ENCODE results near the gene TRIM33. TPM values are rescaled to one million over a fixed set of nuclear protein-coding genes. Genes with fewer than 3 reads are reported as not detected.

The TRIM33 gene
- total RNA-seq: 10 to 100 TPM; 39.3 to 42.8 TPM
- 10 to 100 TPM in 1 of 2 donors, 1 to 10 TPM in 1; 5.6 to 21.6 TPM for polyA plus RNA-seq
- long read RNA-seq, donor 1, full-length matches to known transcripts: 3 of 34 reads
- long read RNA-seq, donor 1, partial matches to known transcripts: 18 of 34 reads
- long read RNA-seq, donor 1, other reads (novel, unspliced or antisense): 13 of 34 reads
- long read RNA-seq, donor 2, full-length matches to known transcripts: 6 of 26 reads
- long read RNA-seq, donor 2, partial matches to known transcripts: 8 of 26 reads
- long read RNA-seq, donor 2, other reads (novel, unspliced or antisense): 12 of 26 reads

DNA sequence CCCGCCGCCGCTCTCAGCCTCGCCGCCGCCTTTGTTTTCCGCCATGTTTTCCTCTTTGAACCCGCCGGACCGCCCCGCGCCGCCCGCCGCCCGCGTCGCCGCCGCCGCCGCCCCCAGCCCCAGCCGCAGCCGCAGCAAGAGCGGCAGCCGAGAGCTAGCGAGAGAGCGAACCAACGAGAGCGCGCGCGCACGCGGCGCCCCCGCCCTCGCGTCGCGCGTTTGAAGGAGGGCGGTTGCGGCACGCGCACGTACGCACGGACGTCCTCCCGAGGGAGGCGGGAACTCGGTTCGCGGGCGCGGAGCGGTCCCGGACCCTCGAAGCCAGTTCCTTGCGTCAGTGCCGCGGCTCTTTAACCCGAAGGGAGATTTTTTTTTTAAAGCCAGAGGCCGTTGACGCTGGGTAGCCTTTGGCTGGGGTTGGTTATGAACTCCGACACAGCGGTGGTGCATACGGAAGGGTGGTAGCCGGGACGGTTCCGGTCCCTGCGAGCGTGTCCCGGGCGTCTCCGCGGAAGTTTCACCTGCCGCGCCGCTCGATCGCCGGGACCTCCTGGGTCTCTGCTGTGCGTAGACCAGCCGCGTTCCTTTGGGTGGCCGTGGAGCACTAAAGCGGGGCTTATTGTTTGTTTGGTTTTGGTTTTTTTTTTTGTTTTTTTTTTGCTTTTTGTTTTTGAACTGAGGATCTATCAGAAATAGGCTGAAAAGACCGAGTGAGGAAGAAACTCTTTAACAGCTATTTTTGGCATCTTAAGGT is at the start of gene TRIM33:
TSS of gene TRIM33 (minus strand) at position 172 of the 754 bp plus-strand sequence. CDS start at position 45, 127 bp downstream.
- no peaks in the 10 kb centered on the region for H3K4me1 ChIP-seq (ENCODE audit: control insufficient read depth in 1 of 2, insufficient read depth in 2 of 2, low read length in 2 of 2)
- H3K4me3 ChIP-seq (ENCODE audit: low read length in 2 of 2): peak within 1 kb of the TSS; percentile 55 to 83
- peak within 1 kb of the TSS; percentile 78 to 89 for H3K27ac ChIP-seq (ENCODE audit: low read depth in 1 of 2, low read length in 2 of 2)
- DNase-seq (peak; percentile 94 to 97), ATAC-seq (ENCODE audit: low FRiP score) (peak; percentile 97)
- no peaks in the 10 kb centered on the region for H3K27me3 ChIP-seq (ENCODE audit: control insufficient read depth in 1 of 2, insufficient read depth in 2 of 2, low read length in 1 of 2)
- WGBS, 2 donors: 0% methylated on average over 59 to 90 of the region's 90 CpGs
- H3K36me3 ChIP-seq (ENCODE audit: control insufficient read depth in 1 of 2, insufficient read depth in 2 of 2, low read length in 1 of 2): no peaks in the 10 kb centered on the region
- H3K9me3 ChIP-seq (ENCODE audit: control insufficient read depth, low read length): no peaks in the 10 kb centered on the region
- intact Hi-C loops (cut with DNase I): loop anchor here (2.0 to 10.0 kb wide), 4 partner anchors 66 to 164 kb away; partner anchors contain the start of gene BCAS2 (in 2 of the 2)

DNA sequence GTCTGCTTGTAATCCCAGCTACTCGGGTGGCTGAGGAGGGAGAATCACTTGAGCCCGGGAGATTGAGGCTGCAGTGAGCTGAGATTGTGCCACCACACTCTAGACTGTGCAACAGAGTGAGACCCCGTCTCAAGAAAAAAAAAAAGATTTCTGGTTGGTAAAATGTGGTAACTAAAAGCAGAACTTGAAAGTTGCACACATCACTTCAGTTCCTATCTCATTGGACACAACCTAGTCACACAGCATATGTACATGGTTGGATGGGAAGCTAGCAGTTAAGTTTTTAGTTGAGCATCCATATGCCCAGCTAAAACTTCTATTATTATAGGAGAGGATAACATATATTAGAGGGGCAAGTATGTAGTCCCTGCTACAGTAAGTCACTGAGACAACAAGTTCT is 48.4 kb upstream of the TRIM33 start:
- DNase-seq (no peak), ATAC-seq (ENCODE audit: low FRiP score) (no peak)
- intact Hi-C loops (cut with DNase I): no loop called here
- Histone ChIP-seq H3K27me3 (ENCODE audit: control insufficient read depth in 1 of 2, insufficient read depth in 2 of 2, low read length in 1 of 2) (no peaks in the 10 kb centered on the region), H3K9me3 (ENCODE audit: control insufficient read depth, low read length) (no peaks in the 10 kb centered on the region), H3K27ac (ENCODE audit: low read depth in 1 of 2, low read length in 2 of 2) (no peak overlapping the region), H3K36me3 (ENCODE audit: control insufficient read depth in 1 of 2, insufficient read depth in 2 of 2, low read length in 1 of 2) (no peaks in the 10 kb centered on the region), H3K4me3 (ENCODE audit: low read length in 2 of 2) (no peak overlapping the region), H3K4me1 (ENCODE audit: control insufficient read depth in 1 of 2, insufficient read depth in 2 of 2, low read length in 2 of 2) (no peaks in the 10 kb centered on the region)
- 86 to 87% methylated on average over 3 of the region's 3 CpGs for WGBS, 2 donors

DNA sequence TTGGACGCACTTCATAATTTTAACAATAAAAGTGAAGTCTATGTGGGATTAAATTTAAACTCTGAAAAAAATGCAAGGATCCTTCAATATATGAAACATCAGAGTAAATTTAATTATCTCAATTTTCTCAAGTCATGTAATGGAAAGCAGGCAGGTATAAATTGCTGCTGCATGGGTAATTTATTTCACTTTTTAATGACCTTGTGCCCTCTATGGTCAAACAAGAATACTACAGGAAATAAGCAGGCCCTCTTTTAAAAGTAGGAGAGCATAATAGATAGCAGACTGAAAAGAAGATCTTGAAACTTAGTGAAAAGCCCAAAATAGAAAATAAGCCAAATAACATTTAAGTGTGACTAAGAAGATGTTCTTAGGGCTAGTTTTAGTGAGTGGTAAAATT is 47.5 kb upstream of the TRIM33 start:
- intact Hi-C loops (cut with DNase I): no loop called here
- no peaks in the 10 kb centered on the region for H3K4me1 ChIP-seq (ENCODE audit: control insufficient read depth in 1 of 2, insufficient read depth in 2 of 2, low read length in 2 of 2)
- DNase-seq (no peak), ATAC-seq (ENCODE audit: low FRiP score) (no peak)
- no peaks in the 10 kb centered on the region for H3K9me3 ChIP-seq (ENCODE audit: control insufficient read depth, low read length)
- no peak overlapping the region for H3K27ac ChIP-seq (ENCODE audit: low read depth in 1 of 2, low read length in 2 of 2)
- H3K4me3 ChIP-seq (ENCODE audit: low read length in 2 of 2): no peak overlapping the region
- no peaks in the 10 kb centered on the region for H3K27me3 ChIP-seq (ENCODE audit: control insufficient read depth in 1 of 2, insufficient read depth in 2 of 2, low read length in 1 of 2)
- WGBS, 2 donors: 91 to 97% methylated on average over 1 of the region's 1 CpG
- H3K36me3 ChIP-seq (ENCODE audit: control insufficient read depth in 1 of 2, insufficient read depth in 2 of 2, low read length in 1 of 2): no peaks in the 10 kb centered on the region

DNA sequence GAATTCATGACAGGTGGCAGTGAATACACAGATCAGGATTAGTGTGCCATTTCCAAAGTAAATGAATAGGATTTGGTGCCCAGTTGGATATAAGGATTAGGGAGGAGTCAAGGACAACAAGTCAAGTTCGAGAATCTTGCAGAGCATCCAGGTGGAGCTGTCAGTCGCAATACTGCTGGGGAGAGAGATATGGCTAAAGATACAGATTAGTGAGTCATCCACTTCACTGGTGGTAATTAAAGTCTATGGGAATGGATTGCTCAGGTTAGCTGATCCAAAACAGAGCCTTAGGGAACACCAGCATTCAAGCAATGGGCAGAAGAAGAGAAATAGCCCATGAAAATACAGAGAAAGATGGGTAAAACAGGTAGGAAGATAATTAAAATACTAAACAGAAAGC is 43.6 kb upstream of the TRIM33 start:
- 61 to 87% methylated on average over 2 of the region's 2 CpGs for WGBS, 2 donors
- H3K9me3 ChIP-seq (ENCODE audit: control insufficient read depth, low read length): no peaks in the 10 kb centered on the region

DNA sequence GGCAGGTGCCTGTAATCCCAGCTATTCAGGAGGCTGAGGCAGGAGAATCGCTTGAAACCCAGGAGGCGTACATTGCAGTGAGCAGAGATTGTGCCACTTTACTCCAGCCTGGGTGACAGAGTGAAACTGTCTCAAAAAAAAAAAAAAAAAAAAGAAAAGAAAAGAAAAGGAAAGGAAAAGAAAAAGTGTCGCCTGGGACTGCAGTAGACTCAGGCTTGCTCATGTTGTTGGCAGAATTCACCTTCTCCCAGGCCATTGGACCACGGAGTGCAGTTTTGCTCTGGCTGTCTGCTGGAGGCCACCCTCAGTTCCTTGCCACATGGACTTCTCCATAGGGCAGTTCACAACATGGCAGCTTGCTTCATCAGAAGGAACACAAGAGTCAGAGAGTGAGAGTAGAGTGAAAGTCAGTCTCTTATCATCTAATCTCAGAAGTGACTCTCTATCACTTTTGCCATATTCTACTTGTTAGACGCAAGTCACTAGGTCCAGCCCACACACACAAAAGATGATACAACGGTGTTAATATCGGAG is 41.2 kb upstream of the TRIM33 start:
- H3K36me3 ChIP-seq (ENCODE audit: control insufficient read depth in 1 of 2, insufficient read depth in 2 of 2, low read length in 1 of 2): no peaks in the 10 kb centered on the region
- no peak overlapping the region for H3K4me3 ChIP-seq (ENCODE audit: low read length in 2 of 2)
- H3K27me3 ChIP-seq (ENCODE audit: control insufficient read depth in 1 of 2, insufficient read depth in 2 of 2, low read length in 1 of 2): no peaks in the 10 kb centered on the region
- intact Hi-C loops (cut with DNase I): no loop called here
- DNase-seq (no peak), ATAC-seq (ENCODE audit: low FRiP score) (no peak)
- no peak overlapping the region for H3K27ac ChIP-seq (ENCODE audit: low read depth in 1 of 2, low read length in 2 of 2)
- H3K4me1 ChIP-seq (ENCODE audit: control insufficient read depth in 1 of 2, insufficient read depth in 2 of 2, low read length in 2 of 2): no peaks in the 10 kb centered on the region
- WGBS, 2 donors: 94 to 97% methylated on average over 7 of the region's 7 CpGs
- no peaks in the 10 kb centered on the region for H3K9me3 ChIP-seq (ENCODE audit: control insufficient read depth, low read length)

More for the DNA sequence above, 43.6 kb upstream of the TRIM33 start:
- no peaks in the 10 kb centered on the region for H3K36me3 ChIP-seq (ENCODE audit: control insufficient read depth in 1 of 2, insufficient read depth in 2 of 2, low read length in 1 of 2)
- DNase-seq: no peak
- H3K4me3 ChIP-seq (ENCODE audit: low read length in 2 of 2): no peak overlapping the region
- ATAC-seq (ENCODE audit: low FRiP score): no peak
- H3K27me3 ChIP-seq (ENCODE audit: control insufficient read depth in 1 of 2, insufficient read depth in 2 of 2, low read length in 1 of 2): no peaks in the 10 kb centered on the region
- no peaks in the 10 kb centered on the region for H3K4me1 ChIP-seq (ENCODE audit: control insufficient read depth in 1 of 2, insufficient read depth in 2 of 2, low read length in 2 of 2)
- intact Hi-C loops (cut with DNase I): no loop called here
- H3K27ac ChIP-seq (ENCODE audit: low read depth in 1 of 2, low read length in 2 of 2): no peak overlapping the region

DNA sequence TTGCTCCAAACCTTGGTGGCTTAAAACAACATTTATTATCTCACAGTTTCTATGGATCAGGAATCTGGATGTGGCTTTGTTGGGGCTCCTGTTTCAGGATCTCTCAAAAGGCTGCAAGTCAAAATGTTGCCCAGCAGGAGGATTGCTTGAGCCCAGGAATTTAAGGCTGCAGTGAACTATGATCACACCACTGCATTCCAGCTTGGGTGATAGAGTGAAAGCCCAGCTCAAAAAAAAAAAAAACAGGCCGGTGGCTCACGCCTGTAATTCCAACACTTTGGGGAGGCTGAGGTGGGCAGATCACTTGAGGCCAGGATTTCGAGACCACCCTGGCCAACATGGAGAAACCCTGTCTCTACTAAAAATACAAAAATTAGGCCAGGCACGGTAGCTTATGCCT is 40.4 kb upstream of the TRIM33 start:
- Histone ChIP-seq H3K4me3 (ENCODE audit: low read length in 2 of 2) (no peak overlapping the region), H3K27me3 (ENCODE audit: control insufficient read depth in 1 of 2, insufficient read depth in 2 of 2, low read length in 1 of 2) (no peaks in the 10 kb centered on the region), H3K4me1 (ENCODE audit: control insufficient read depth in 1 of 2, insufficient read depth in 2 of 2, low read length in 2 of 2) (no peaks in the 10 kb centered on the region), H3K9me3 (ENCODE audit: control insufficient read depth, low read length) (no peaks in the 10 kb centered on the region), H3K27ac (ENCODE audit: low read depth in 1 of 2, low read length in 2 of 2) (no peak overlapping the region), H3K36me3 (ENCODE audit: control insufficient read depth in 1 of 2, insufficient read depth in 2 of 2, low read length in 1 of 2) (no peaks in the 10 kb centered on the region)
- intact Hi-C loops (cut with DNase I): no loop called here
- no peak for DNase-seq
- 72 to 76% methylated on average over 4 of the region's 4 CpGs for WGBS, 2 donors
- ATAC-seq (ENCODE audit: low FRiP score): no peak

DNA sequence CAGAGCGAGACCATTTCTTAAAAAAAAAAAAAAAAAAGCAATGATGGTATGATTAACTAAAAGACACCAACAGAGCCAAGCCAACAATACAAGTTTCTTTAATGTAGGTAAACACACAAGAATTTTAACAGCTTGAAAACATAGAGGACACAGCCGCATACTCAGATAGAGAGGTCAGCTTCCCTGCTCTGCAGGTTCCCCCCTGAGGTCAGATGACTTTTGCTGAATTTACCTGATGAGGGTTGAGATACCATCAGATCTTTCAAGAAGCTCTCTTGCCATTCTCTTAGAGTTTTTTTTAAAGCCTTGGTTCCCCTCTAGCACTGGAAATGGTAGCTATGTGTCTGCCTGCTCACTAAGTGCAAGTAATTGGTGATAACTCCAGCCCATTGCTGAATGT is 39.3 kb upstream of the TRIM33 start:
- Histone ChIP-seq H3K27ac (ENCODE audit: low read depth in 1 of 2, low read length in 2 of 2) (no peak overlapping the region), H3K36me3 (ENCODE audit: control insufficient read depth in 1 of 2, insufficient read depth in 2 of 2, low read length in 1 of 2) (no peaks in the 10 kb centered on the region), H3K27me3 (ENCODE audit: control insufficient read depth in 1 of 2, insufficient read depth in 2 of 2, low read length in 1 of 2) (no peaks in the 10 kb centered on the region), H3K4me3 (ENCODE audit: low read length in 2 of 2) (no peak overlapping the region), H3K4me1 (ENCODE audit: control insufficient read depth in 1 of 2, insufficient read depth in 2 of 2, low read length in 2 of 2) (no peaks in the 10 kb centered on the region), H3K9me3 (ENCODE audit: control insufficient read depth, low read length) (no peaks in the 10 kb centered on the region)
- intact Hi-C loops (cut with DNase I): no loop called here
- DNase-seq (no peak), ATAC-seq (ENCODE audit: low FRiP score) (no peak)
- 85 to 92% methylated on average over 2 of the region's 2 CpGs for WGBS, 2 donors

DNA sequence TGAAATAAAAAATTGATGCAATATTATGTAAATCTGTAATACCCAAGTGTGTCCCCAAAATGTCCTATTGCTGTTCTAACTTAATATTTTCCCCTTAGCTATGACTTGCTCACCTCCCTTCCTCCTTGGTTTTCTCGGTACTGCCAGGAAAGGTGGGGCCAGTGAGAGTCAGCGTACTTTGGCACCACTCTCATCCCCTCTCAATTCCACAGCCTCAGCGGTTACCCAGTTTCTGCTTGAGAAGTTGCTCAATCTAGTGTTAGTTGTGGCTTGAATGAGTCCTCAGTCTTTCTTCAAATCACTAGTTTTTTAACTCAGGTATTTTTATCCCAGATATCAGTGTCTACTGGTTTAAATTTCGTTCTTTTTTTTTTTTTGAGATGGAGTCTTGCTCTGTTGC is 38.1 kb upstream of the TRIM33 start:
- 44 to 50% methylated on average over 4 of the region's 4 CpGs for WGBS, 2 donors
- no peak for DNase-seq
- intact Hi-C loops (cut with DNase I): no loop called here
- ATAC-seq (ENCODE audit: low FRiP score): no peak
- H3K27me3 ChIP-seq (ENCODE audit: control insufficient read depth in 1 of 2, insufficient read depth in 2 of 2, low read length in 1 of 2): no peaks in the 10 kb centered on the region
- no peak overlapping the region for H3K4me3 ChIP-seq (ENCODE audit: low read length in 2 of 2)
- no peaks in the 10 kb centered on the region for H3K36me3 ChIP-seq (ENCODE audit: control insufficient read depth in 1 of 2, insufficient read depth in 2 of 2, low read length in 1 of 2)
- H3K9me3 ChIP-seq (ENCODE audit: control insufficient read depth, low read length): no peaks in the 10 kb centered on the region
- no peak overlapping the region for H3K27ac ChIP-seq (ENCODE audit: low read depth in 1 of 2, low read length in 2 of 2)
- no peaks in the 10 kb centered on the region for H3K4me1 ChIP-seq (ENCODE audit: control insufficient read depth in 1 of 2, insufficient read depth in 2 of 2, low read length in 2 of 2)

Measured in aorta (tissue), 5 donors.